Stimulated activated CD4-positive, alpha-beta T cell treated with anti-CD3 and anti-CD28 coated beads, Interleukin-1b, Interleukin-23, amount 100 ng/mL, for 1 hour (primary cell): Measurements from ENCODE around the gene CCDC102A.
"Not testable (repeated sequence)": the region's sequence is repeated elsewhere in the genome, so short reads cannot be mapped to it uniquely, and the experiment has no call there.

ENCODE experiments used
- DNase-seq, 2 donors: peaks; one replicate each; pipeline ENCODE4 v3.0.0-alpha.2; 2020; ENCODE audit warnings: low read depth in 2 of 2

The CCDC102A gene

DNA sequence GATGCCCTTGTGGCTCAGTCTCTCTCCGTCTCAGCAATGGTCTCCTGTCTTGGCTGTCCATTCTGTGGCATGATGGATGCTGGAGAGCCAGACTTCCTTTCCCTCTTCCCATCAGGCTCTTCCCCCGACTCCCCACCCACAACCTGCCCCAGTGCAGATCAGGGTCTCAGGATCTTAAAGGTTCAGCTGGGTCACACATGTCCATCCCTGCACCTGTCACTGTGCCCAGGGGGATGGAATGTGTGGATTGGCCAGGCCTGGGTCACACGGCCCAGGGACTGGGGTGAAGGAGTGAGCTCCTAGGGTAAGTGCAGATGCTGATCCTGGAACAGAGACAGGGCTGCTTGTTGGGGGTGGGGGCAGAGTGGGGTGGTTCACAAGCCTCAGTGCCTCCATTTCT, 29.1 kb upstream of the CCDC102A start:
- no peak for DNase-seq

DNA sequence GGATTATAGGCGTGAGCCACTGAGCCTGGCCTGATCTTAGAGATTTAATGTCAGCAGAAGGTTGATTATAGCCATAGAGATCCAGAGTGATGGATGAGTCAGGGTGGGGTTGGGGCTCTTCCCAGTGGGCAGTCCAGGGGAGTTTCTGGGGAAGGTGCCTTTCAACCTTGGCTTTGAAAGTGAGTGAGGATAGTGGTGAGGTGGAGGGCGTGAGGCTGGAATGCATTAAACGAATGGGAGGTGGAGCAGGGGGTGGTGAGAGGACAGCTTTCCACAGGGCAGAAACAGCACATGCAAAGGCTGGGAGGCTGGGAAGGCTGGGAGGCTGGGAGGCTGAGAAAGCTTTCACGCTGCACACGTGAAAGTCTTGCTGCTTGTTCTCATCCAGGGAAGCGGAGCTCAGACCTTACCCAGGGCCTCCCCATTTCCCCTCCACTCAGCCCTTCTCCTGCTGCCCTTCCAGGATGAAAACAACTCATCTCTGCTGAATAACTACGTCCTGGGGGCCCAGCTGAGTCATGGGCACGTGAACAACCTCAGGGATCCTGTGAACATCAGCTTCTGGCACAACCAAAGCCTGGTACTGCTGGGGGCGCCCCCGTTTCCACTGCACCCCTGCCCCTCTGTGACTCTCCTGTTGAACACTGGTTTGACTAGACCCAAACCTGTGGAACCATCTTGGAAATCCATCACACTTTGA, 28.4 kb upstream of the CCDC102A start:
- no peak for DNase-seq

DNA sequence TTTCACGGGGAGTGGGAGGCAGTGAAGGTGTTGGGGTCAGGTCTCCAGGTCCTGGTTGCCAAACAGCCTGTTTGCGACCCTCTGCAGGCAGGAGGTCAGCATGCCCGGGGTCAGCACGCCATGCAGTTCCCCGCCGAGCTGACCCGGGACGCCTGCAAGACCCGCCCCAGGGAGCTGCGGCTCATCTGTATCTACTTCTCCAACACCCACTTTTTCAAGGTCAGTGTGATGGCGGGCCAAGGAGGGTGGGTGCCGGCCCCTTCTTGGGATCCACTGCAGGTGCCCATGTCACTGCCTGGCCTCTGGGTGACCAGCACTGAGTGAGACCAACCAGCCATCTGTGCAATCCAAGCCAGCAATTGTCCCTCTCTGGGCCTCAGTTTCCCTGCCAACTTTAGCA, 27.4 kb upstream of the CCDC102A start:
- DNase-seq = no peak

DNA sequence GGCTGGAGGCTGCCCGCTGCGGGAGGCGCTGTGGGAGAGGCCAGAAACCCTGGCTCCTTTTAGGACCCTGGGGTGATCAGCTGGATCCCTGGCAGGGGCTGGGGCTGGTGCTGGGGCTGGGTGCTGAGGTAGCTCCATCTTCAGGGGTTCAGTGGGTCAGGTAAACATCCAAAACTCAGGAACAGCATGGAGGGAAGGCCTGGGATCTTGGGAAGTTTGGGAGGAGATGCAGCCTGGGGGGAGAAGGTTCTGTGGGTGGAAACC, 27.0 kb upstream of the CCDC102A start:
- no peak for DNase-seq

DNA sequence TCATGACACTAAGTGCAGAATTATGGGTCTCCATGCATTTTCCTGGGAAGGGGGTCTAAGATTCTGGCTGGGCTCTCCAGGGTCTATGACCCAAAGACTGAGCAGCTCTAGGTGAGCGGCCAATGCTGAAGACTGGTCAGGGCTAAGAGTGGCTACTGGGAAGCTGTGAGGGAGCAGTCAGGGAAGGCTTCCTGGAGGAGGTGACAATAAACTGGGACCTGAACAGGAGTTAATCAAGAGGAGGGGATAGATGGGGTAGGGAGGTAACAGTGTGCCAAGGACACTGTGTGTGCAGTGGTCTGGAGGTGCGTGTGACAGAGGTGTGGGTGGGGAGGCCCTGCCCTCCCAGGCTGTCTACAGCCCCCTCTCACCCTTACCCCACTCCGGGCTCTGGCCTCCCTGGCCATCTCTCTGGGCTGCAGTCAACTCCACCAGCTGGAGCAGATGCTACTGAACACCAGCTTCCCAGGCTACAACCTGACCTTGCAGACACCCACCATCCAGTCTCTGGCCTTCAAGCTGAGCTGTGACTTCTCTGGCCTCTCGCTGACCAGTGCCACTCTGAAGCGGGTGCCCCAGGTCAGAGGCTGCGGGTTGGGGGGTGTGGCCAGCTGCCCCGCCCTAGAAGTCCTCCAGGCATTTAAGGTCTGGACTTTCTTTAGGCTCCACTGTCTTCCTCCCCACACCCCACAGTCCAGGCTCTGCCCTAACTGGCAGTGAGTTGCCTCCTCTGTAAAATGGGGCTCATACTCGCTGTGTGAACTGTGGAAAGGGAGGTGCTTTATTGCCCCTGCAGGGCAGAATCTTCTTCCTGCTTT, 26.5 kb upstream of the CCDC102A start:
- DNase-seq = no peak

DNA sequence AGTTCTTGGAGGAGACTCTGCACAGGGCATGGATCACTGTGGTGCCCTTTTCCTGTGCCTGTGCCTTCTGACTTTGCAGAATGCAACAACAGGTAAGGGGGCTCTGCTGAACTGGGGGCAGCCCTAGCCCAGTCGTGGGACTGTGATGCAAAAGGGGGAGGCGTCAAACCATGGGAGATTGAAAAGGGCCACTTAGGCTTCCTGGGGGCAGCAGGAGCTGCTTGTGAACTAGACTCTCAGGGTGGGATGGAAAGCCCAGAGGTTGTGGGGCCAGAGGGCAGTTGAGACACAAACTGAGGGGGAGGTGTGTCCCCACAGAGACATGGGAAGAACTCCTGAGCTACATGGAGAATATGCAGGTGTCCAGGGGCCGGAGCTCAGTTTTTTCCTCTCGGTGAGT, 25.7 kb upstream of the CCDC102A start:
- DNase-seq = no peak

DNA sequence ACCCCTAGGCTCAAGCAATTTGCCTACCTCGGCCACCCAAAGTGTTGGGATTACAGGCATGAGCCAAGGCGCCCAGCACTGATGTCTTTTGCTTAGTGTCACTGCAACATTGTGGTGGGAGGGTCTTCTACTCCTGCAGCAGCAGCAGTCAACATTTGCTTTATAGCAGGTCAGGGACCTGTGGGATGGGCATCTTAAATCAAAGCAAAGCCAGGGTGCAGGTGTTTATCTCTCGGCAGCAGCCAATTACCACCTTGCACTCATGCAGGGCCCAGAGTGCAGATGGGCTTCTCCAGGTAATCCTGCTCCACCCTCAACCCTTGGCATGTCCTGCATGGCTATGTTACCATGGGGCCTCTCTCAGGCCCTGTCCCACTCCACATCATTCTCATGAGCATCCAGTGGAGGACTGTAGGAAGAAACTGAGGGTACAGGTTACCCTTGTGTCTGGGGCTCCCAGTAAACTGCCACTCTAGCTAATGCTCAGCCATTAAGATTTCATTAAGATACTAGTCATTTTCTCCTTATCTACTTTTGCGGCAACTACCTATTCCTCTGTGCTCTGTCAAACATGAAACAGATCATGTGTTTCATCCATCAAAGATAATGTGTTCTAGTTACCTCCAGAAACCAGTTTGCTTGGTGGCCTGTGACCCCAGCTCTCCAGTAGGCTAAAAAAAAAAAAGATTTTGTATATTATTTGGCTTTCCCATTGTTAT, 22.9 kb upstream of the CCDC102A start:
- DNase-seq = no peak

DNA sequence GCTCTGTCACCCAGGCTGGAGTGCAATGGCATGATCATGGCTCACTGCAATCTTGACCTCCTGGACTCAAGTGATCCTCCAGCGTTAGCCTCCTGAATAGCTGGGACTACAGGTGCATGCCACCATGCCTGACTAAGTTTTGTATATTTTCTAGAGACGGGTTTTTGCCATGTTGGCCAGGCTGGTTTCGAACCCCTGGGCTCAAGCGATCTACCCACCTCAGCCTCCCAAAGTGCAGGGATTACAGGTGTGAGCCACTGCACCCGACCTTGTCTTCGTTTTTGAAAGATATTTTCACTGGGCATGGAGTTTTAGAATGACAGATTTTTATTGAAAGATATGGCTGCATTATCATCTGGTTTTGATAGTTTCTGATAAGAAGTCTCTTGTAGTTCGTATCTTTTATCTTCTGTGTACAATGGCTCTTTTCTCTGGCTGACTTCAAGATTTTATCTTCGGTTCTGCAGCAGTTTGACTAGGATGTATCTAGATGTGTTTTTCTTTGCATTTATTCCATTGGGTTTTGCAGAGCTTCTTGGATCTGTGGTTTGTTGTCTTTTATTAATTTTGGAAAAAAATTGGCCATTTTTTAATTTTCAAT, 20.7 kb upstream of the CCDC102A start:
- no peak for DNase-seq

DNA sequence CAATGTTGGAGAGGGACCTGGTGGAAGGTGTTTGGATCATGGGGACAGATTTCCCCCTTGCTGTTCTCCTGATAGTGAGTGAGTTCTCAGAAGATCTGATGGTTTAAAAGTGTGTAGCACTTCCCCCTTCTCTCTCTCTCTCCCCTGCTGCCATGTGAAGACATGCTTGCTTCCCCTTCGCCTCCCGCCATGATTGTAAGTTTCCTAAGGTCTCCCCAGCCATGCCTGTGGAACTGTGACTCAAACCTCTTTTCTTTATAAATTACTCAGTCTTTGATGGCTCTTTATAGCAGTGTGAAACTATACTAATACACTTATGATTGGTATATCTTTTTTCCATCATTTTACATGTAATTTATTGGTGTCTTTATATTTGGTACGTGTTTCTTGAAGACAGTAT, 19.5 kb upstream of the CCDC102A start:
- no peak for DNase-seq

DNA sequence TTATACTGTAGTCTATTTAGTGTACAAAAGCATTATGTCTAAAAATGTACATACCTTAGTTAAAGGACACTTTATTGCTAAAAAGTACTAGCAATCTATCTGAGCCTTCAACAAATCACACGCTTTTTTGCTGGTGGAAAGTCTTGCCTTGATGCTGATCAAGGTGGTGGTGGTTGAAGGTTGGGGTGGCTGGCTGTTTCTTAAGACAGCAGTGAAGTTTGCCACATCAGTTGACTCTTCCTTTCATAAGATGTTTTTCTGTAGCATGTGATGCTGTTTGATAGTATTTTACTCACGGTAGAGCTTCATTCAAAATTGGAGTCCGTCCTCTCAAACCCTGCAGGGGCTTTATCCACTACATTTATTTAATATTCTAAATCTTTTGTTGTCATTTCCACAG, 14.7 kb upstream of the CCDC102A start:
- DNase-seq = no peak

DNA sequence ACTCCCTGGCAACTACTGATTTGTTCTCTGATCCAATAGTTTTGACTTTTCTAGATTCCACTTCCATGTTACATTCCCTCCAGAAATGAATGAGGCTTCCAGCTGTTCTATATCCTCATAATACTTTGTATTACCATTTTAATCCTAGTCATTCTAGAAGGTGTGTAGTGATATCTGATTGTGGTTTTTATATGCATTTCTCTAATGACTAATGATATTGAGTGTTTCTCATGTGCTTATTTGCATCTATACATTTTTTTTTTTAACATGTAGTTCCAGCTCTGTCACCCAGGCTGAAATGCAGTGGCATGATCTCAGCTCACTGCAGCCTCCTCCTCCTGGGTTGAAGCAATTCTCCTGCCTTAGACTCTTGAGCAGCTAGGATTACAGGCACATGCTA, 13.4 kb upstream of the CCDC102A start:
- no peak for DNase-seq

DNA sequence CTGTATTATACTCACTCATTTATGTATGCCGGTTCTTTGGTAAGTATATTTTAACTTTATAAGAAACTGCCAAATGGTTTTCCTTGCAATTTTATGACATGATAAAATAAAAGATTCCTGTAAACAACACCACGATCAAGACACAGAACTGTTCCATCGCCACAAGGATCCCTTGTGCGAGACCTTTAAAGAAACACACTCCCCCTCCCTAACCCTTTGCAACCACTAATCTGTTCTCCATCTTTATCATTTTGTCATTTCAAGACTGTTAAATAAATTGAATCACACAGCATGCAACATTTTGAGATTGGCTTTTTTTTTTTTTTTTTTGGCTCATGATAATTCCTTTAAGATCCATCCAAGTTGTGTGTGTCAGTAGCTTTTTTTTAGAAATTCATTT, 12.0 kb upstream of the CCDC102A start:
- no peak for DNase-seq

DNA sequence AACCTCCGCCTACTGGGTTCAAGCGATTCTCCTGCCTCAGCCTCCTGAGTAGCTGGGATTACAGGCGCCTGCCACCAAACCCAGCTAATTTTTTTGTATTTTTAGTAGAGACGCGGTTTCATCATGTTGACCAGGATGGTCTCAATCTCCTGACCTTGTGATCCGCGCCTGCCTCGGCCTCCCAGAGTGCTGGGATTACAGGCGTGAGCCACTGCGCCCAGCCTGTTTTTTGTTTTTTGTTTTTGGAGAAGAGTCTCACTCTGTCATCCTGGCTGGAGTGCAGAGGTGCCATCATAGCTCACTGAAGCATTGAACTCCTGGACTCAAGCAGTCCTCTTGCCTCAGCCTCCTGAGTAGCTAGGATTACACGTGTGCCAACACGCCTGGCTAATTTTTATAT, 11.2 kb upstream of the CCDC102A start:
- not testable (repeated sequence) for DNase-seq

DNA sequence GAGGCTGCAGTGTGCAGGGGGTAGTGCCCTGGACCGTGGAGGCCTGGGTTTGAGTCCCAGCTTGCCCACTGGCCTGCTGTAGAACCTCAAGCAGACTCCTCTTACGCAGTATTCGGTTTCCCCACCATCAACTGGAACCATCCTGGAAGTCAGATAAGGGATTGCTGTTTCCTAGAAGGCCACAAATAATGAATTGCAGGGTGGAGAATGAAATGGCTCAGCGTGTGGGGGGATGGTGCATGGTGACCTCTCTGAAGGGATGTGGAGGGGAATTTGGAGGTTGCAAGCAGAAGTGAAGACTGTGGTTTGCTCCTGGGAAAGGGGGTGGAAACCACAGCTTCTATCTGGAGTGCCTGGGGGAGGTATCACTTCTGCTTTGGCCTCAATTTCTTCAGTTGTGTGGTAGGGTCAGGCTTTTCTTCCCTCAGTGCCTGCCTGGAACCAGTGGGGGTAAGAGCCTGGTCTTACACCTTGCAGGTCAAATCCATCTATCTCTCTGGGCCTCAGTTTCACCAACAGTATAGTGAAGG, 7.8 kb upstream of the CCDC102A start:
- DNase-seq = no peak

DNA sequence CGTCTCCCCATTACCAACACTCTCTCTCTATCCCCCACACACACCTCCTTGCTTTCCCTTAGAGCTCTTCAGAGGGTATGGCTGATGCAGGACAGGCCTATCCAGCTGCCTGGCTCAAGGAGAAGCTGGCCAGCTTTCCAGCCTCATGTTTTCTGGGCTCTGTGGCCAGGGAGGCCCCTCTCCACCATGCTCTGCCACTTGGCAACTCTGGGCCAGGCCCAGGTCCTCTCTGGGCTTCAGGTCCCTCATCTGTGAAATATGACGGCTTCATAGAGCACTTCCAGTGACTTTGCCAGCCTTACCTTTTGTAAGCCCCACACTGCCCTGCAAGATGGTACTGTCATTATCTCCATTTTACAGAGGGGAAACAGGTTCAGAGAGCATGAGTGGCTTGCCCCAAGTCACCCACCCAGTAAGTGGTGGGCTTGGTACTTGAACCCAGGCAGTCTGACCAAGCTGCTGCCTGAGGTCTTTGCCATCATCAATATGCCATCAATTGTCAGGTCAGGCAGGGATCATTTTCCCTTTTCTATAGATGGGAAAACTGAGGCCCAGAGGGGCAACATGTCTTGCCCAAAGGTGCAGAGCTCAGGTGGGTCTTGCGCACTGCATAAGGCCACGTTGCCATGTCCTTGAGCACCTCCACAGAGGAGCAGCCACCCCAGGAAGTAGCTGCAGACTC, 5.5 kb upstream of the CCDC102A start:
- no peak for DNase-seq

DNA sequence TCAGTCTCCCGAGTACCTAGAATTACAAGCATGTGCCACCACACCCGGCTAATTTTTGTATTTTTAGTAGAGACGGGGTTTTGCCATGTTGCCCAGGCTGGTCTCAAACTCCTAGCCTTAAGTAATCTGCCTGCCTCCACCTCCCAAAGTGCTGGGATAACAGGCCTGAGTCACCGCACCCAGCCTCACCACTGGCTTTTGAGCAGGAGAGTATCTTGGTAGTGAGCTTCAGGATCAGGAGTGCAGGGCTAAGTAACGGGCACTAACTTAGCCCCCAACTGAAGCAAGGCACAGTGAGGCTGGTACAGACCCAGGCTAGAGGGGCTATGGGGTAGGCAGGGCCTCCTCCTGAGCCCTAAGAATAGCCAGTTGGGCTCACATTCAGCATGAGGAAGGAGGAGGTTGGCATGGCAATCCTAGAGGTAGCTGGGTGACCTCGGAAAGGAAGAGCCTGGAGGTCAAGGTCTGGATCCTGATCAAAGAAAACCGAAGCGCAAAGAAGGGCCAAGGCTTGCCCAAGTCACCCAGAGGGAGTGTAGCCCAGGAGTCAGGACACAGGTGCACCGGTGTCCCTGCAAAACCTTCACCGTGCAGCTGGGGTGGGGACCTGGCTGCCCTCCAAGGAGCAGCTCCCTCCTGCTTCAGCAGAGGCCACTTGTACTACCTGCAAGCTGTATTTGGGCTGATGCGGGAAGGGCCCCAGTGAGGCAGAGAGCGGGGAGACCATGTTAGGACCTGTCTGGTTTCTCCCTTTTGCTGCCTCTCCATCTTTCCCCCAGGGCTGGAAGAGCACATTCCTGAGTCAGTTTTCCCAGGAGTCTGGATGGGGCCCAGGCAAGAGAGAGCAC, 4.8 kb upstream of the CCDC102A start:
- no peak for DNase-seq

DNA sequence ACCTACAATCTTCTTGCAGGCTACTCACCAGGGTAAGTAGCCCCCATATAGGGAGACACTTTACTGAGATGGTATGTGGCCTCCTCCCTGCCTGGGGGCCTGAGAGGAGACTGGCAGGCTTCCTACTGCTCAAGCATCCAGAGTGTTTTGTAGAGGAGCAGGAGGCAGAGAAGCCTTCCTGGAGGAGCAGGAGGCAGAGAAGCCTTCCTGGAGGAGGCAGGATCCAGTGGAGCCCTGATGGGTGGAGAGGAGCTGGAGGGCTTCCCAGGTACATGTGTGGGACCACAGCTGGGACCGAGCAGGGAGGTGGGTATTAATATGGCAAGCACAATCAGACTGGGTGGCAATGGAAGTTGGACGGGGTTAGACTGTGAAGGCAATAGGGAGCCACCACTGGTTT, 4.0 kb upstream of the CCDC102A start:
- DNase-seq = no peak

DNA sequence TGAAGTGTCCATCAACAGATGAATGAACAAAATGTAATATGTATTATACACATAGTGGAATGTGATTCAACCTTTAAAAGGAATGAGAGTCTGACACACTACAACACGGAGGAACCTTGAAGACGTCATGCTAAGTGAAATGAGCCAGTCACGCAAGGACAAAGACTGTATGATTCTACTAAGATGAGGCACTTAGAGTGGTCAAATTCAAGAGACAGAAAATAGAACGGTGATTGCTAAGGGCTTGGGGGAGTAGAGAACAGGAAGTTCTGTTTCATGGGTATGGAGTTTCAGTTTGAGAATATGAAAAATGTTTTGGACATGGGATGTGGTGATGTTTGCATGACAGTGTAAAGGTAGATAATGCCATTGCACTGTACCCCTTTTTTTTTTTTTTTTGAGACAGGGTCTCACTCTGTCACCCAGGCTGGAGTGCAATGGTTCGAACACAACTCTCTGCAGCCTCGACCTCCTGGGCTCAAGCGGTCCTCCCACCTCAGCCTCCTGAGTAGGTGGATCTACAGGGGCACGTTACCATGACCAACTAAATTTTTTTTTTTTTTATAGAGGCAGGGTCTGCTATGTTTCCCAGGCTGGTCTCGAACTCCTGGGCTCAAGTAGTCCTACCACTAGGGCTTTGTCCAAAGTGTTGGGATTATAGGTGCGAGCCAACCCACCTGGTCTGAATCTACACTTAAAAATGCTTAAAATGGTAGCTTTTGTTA, 2.9 kb upstream of the CCDC102A start:
- no peak for DNase-seq

DNA sequence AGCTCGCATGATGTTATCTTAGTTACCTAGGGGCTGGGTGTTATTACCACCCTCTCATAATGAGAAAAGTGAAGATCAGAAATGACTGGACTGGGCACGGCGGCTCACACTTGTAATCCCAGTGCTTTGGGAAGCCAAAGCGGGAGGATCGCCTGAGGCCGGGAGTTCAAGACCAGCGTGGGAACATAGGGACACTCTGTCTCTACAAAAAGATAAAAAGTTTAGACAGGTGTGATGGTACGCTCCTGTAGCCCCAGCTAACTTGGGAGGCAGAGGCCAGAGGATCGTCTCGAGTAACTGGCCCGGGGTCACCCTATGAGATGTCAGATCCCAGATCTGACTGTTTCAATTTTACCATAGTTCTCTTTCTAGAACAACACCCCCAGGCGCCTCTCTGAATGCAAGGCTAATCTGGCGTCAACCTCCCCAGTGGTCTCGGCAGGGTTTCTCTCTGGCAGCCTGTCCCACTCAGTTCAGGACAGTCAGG, 1.9 kb upstream of the CCDC102A start:
- no peak for DNase-seq

DNA sequence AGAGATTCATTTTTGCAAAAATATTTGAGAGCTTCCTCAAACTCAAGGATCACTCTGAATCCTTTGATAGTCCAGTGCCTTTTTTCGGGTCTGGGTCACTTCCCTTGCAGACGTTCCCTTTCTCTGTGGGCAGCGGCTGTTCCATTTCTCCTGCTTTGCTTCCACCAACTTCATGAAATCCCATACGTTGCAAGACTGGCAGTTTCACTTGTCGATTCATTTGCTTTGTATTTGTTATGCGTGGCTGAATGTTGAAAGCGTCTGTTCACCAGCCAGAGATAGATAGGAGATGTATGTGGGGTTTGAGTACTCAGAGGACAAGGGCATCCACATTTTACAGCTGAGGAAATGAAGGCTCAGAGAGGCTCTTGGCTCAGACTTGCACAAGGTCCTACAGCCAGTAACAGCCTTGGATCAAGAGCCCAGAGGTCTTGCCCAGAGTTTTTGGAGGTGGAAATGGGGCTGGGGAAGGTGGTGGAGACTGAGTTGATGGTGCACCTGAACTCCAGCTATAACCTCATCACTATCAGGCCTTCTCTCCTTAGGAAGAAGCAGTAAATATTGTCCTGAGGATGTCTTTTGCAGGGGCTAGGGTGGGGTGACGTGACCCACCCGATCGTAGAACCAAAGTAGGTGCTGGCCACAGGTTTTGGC, 1.3 kb upstream of the CCDC102A start:
- DNase-seq = no peak
